HG02973 (cell line): ENCODE data around the gene C21orf58.
"Not testable (repeated sequence)": the region's sequence is repeated elsewhere in the genome, so short reads cannot be mapped to it uniquely, and the experiment has no call there.

Experiments
- ATAC-seq: cut with Tn5 transposase; IDR thresholded peaks from one replicate; pipeline ENCODE4 v1.9.1; 2021; ENCODE audit warnings: moderate library complexity; ENCODE audit not compliant: unreplicated experiment

The C21orf58 gene

DNA sequence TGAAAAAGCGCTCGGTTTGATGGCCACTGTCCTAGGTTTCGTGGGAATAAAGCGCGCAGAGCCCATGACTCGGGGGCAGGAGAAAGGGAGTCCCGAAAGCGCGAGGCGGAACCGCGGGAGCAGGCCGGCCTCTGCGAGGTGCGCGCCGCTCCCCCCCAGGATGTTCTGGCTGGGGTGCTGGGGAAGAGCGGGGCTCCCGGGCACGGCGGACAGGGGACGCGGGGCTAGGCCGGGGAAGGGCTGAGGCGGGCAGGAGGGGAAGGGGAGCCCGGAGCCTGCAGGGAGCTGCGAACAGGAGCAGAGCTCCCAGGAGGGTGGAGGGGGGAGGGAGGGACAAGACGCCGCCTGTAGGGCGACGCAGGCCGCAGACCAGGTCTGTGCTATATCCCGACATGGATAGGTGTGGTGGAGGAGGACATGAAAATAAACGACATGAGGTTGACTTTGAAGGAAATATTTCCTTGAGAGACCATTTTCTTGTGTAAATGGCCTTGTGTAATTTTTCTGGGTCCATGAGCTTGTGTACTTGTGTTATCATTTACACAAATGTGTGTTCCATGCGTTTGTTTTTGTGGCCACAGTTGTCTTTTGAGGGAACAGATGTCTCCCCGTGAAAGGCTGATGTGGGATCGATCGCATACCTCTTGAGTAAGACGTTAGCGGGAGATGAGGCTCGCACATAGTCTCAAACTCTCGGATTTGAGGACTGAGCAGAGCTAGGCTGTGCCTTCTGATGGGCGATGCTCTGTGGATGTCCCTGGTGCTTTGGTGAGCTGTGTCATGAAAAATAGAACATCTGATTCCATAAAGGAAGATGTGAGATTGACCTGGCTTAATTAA, 1.6 kb upstream of the C21orf58 start:
- no peak for ATAC-seq

DNA sequence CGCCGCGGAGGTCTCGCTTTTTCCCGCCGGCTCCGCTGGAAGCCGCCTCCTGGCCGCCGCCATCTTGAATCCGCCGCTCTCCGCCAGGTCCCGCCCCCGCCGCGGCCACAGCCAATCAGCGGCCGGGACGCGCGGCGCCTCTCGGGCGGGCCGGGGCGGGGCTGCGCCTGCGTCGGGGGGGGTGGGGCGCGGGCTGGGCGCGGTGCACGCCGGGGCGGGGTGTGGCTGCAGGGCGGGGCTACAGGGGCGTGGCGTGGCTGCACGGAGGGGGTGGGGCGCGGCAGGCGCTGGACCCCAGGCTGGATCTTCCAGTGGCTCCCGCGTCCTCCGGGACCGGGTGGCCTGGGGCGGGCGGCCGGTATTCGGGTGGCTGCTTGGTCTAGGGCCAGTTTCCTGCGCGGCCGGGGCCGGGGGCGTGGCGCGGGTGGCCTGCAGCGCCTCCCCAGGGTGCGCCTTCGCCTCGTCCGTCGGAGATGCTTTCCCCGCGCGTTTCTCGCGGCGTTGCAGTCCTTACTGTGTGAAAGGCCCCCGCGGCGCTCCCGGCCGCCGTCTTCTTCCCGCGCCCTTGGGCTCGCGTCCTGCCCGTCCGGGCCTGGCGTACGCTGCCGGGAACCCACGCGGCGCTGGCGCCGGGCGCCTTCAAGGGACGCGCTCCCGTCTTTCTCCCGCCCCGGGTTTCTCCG, 861 bp upstream of the C21orf58 start:
- ATAC-seq: peak; percentile 47

DNA sequence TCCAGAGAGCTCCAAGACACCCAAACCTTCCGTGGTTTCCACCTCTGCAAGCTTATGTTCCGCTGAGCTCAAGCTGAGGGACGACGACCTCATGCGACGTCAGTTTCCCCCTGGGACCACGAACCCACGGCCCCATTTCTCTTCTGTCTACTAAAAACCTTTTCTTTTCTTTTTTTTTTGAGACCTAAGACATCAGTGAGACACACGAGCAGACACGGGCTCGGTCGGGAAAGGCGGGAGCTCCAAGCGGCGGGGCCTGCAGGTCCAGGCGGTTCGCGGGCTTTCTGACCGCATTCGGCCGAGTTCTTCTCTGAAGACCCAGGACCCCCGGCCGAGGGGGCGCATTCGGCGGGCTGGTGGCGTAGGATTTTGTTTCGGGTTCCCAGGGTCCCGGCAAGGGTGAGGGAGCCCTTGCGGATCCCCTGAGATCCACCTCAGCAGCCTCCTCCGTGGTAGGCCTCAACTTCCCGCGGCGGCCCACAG, 402 bp downstream of the C21orf58 start:
- ATAC-seq: no peak

DNA sequence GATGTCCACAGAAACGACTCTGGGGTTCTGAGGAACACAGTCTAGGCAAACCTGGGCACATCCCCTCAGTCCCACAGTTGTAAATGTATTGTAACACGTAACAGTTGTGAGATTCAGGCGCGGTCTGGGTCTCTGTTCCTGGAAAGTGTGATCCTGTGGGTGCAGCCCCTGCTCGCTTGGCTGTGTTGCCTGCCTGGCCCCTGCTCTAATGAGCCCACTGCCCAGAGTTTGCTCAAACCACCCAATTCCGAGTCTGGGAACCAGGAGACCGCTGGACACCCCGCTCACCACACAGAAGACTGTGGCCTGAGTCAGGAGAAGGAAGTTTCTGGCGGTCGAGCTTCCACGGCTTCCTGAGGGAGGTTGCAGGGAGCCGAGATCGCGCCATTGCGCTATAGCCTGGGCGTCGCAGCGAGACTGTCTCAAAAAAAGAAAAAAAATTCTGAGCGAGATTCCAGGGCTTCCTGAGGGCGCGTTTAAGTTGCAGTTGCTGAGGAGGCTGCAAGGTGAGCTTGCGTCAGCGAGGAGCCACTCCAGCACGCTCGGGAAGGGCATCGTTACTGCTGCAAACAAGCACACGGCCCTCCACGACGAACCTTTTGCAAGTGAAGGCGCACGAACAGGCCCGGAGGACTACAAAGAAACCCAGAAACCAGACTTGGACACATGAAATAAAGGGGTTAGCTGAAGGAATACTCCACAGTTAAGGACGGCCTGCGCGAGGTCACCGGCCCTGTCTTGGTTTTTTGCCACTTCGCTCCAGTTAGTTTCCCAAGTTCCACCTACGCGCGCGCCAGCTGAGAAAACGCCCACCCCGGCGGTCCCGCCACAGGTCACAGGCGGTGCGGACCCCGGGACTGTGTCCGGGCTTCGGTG, 1.1 kb downstream of the C21orf58 start:
- ATAC-seq: no peak

DNA sequence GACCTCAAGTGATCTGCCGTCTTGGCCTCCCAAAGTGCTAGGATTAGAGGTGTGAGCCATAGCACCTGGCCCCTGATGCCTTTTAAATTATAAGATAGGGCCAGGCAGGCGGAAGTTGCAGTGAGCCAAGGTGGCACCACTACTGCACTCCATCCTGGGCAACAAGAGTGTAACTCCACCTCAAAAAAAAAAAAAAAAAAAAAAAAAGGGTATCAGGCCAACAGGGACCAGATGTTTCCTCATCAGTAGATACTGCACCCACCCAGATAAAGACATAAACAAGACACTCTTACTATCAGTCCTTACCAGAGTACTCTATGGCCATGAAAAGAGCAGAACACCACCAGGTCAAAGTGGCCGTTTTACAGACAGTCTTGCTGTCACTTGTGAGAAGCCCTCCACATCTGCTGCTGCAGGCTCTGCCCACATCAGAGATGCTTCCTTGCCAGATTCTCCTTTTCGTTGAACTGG, 3.3 kb downstream of the C21orf58 start:
- no peak for ATAC-seq

DNA sequence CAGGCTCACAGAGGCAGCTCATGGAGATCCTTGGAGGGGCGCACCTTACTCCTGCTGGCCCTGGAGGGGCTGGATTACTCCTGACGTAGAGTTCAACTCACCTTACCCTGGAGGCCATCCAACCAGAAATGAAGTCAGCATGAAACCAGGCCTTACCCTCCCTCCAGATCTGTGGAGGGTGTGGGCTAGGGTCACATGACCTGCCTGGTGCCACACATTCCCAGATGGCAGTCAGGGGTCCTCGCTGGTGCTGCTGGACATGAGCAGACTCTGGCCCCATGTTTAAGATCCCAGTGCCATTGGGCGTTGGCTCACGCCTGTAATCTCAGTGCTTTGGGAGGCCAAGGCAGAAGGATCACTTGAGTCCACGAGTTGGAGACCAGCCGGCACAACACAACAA, 4.5 kb downstream of the C21orf58 start:
- ATAC-seq: no peak

DNA sequence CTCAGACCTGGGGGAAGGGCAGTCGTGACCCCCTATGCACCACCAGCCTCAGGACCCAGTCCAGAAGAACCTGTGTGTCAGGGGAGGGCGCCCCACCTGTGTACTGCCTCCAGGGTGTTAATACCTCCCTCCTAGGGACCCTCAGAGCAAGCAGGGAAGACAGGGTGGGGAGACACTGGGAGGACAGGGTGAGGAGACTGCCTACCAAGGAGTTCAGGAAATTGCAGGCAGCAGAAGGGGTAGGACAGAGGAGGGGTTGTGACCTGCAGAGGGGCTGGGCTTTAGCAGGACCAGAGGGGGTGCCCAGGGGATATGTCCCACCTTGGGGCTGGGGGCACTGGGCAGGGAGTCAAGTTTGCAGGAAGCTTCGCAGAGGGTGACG, 5.2 kb downstream of the C21orf58 start:
- no peak for ATAC-seq

DNA sequence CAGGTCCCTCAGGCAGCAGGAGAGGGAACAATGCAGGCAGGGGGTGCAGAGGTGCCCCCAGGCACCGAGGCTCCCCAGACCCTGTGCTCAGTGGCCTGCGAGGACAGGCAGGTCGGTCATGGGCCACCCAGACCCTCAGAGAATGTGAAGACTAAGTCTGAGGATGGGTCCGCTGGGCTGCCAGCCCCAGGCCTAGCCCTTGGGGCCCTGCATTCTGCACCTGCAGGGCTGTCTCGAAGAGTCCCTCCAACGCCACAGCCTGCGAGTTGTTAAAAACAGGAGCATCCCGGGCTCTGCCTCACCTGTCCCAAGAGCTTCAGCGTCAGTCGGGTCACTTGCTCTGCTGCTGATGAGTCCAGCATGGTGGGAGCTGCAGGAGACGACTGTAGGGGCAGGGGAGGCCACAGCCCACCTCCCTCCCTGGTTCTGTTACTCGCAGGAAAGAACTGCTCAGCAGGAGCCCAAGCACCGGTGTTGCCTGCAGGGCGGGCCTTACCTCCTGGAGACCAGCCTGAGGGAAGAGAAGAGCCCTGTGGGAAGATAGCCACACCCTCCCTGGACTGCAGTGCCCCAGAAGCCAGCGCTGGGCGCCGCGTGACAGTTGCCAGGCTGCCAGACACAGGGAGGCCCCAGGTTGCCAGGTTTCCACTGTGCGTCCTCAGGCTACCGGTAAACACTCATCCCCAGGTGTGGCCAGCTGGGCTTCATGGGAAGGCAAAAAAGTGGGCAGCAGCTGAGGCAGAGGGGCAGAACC, 5.8 kb downstream of the C21orf58 start:
- ATAC-seq: no peak

DNA sequence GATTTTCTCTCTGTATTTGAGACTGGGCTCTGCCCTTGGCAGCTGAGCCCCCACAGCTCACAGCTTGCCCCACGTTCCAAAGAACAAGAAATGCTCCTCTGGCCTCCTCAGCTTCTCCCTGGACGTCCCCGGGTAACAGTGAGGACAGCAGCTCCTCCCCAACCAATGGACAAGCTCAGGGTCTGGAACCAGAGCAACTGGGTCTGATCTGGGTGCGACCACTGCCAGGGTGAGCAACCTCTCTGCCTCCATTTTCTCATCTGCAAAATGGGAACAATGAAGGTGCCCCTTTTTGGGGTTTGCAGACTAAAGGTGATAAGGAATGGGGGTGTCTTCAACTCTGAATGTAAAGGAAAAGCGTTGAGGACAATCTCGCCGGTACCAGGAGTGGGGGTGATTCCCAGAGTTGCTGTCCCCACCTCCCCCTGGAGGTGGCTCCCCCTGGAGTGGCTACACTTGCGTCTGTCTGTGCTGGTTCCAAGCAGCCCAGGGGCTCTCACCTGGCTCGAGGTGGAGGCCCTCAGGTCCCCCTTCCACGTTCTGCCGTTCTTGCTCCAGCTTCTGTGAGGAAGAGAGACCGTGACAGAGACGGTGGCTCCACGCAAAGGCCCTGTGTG, 6.9 kb downstream of the C21orf58 start:
- ATAC-seq: no peak

DNA sequence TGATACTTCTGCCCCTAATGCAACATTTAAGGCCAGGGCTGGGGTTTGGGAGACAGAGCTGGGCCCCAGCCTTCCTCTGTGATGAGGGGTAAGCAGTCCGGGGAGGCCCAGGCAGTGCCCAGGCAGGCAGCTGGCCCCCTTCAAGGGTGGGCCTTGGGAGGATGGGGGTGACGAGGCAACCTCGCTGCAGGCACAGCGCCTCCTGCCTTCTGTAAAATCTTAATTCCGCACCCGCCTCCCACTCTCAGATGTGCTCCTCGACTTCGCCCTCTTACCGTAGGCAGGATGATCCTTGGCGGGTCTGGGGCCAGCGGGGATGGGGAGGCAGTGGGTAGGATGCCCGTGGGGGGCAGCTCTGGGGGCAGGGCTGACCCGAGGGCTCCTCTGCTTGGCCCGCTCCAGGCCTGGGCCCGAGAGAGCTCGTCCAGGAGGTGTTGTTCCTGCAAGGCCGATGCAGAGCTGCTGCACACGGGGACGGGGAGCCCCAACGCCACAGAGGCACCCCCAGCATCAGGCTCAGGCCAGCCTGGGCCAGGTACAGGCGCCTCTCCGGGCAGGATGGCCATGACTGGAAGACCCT, 9.1 kb downstream of the C21orf58 start:
- ATAC-seq: no peak

DNA sequence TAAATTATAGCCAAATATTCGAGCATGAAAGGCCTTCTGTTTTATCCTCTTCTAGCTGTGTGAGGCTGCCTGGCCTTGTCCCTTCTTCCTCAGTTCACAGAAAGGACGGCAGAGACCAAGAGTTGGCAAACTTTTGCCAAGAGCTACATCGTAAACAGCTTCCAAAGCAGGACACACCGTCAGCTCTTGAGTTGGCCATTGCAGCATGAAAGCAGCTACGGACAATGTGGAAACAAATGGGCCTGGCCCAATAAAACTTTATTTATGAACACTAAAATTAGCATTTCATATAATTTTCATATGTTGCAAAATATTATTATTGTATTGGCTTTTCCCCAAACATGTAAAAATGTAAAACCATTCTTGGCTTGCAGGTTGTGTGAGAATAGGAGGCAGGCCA, 10.7 kb downstream of the C21orf58 start:
- ATAC-seq: no peak

DNA sequence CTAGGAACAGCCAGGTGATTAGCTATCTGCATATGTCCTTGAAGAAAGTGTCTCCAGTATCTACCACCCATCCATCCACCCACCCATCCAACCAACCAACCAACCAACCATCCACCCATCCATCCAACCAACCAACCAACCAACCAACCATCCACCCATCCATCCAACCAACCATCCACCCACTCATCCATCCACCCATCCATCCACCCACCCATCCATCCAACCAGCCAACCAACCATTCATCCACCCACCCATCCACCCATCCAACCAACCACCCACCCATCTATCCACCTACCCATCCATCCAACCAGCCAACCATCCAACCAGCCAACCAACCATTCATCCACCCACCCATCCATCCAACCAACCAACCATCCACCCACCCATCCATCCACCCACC, 12.1 kb downstream of the C21orf58 start:
- no peak for ATAC-seq

DNA sequence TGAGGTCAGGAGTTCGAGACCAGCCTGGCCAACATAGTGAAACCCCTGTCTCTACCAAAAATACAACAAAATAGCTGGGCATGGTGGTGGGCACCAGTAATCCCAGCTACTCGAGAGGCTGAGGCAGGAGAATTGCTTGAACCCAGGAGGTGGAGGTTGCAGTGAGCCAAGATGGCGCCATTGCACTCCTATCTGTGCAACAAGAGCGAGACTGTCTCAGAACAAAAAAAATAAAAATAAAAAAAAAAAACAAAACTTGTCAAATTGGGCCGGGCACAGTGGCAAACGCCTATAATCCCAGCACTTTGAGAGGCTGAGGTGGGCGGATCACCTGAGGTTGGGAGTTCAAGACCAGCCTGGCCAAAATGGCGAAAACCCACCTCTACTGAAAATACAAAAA, 13.4 kb downstream of the C21orf58 start:
- not testable (repeated sequence) for ATAC-seq

DNA sequence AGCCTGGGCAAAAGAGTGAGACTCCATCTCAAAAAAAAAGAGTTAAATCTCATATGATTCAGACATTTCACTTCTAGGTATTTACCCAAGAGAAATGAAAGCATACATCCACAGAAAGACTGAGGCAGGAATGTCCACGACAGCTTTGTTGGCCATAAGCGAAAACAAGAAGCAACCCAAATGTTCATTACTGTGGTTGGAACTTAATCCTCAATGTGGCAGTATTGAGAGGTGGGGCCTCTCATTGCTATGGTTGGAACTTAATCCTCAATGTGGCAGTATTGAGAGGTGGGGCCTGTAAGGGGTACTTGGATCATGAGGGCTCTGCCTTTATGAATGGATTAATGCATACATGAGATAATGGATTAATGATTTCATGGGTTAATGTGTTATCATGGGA, 15.2 kb downstream of the C21orf58 start:
- ATAC-seq: no peak

DNA sequence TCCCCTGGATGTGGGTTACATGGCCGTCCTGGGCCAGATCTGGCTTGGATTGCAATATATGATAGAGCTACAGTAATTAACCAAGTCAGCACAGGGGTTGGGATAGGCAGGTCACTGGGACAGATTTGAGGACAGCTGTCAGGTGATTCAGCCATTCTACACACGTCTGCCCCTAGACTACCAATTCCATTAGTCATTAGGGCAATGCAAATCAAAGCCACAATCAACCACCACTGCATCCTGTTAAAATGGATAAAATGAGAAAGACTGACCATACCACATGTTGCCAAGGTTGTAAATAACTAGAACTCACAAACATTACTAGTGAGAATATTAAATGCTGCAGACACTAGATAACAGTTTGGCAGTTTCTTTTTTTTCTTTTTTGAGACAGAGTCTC, 16.0 kb downstream of the C21orf58 start:
- no peak for ATAC-seq

DNA sequence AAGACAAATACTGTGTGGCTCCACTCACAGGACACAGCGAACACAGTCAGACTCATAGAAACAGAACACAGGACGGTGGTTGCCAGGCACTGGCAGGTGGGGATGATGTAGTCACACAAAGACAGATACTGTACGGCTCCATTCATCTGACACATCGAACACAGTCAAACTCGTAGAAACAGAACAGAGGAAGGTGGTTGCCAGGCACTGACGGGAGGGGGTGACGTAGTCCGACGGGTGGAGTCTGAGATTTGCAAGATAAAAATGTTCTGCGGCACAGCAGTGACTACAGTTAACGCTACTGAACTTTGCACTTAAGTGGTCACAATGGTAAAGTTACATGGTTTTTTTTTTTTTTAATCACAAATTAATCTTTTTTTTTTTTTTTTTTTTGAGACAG, 18.7 kb downstream of the C21orf58 start:
- ATAC-seq: no peak

DNA sequence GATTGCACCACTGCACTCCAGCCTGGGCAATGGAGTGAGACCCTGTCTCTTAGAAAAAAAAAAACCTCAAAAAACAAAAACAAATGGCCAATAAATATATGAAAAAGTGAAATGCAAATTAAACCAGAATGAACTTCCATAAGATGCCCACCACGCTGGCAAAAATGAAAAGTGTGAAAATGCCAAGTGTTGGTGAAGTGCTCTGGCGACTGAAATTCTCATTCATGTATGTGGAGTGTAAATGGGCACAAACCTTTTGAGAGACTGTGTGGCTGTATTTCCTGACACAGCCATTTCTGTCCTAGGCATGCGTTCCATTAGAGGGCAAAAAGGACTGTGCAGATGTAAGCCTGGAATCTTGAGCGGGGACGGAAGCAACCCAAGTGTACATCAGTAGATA, 19.2 kb downstream of the C21orf58 start:
- ATAC-seq: no peak

DNA sequence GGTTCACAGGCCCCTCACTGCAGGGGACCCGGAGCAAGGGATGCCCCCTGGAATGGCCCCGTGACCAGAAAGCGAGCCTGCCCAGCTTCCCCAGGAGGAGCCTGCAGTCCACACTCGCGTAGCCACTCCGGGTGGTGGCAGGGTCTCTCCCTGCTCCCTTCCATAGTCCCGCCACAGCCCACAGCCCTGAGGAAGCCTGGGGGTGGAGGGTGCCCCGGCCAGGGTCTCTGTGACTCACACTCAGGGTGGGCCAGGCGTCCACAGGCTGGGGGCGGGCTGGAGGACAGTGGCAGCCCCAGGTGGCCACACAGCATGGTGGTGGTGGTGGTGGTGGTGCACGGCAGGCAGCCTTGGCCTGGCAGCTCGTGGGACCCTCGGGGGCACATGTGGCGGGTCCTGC, 21.9 kb downstream of the C21orf58 start:
- no peak for ATAC-seq

DNA sequence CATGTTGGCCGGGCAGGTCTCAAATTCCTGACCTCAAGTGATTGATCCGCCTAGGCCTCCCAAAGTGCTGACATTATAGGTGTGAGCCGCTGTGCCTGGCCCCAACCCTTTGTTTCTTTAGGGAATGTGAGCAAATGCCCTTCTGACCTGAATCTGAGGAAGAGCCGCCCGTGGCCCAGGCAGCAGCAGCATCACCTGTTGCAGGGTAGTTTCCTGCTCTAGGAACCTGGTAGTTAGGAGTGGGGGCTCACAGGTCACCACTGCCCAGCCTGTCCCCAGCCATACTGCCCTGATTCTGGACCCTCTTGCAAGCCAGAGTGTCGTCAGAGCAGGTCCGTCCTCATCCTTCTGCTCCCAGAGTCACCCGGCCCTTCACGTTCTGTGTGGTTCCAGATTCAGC, 24.5 kb downstream of the C21orf58 start:
- ATAC-seq: no peak
